SK-MEL-5 (cell line): ENCODE results near the gene SAE1. TPM values are rescaled to one million over a fixed set of nuclear protein-coding genes. Genes with fewer than 3 reads are reported as not detected.
"Not testable (repeated sequence)": the region's sequence is repeated elsewhere in the genome, so short reads cannot be mapped to it uniquely, and the experiment has no call there.

Experiments used
- DNase-seq: peaks from one replicate; pipeline ENCODE4 v3.0.0-alpha.2; 2016; ENCODE audit warnings: low read depth, low spot score
- in situ Hi-C: cut with HindIII; loops from 2 replicates; pipeline ENCODE4 v1.10.0; 2016; ENCODE audit warnings: low sequenced_read_pairs, high pct_unique_total_duplicates, low pct_unique_long_range_greater_than_20kb
- total RNA-seq: library from RNA; depleted of rRNA; stranded (reverse); fragments of >200 nt; shearing (Covaris generic); gene quantifications from 2 replicates; pipeline ENCODE4 v1.2.3, GENCODE V29; 2014

The SAE1 gene
- total RNA-seq, 1 experiment from 2014 or later: 154 TPM

- DNase-seq: no peak
- in situ Hi-C loops: no loop called here
Observed at GRCh38 chr19:47120470-47121067, 10.1 kb upstream of the SAE1 start.

- DNase-seq: no peak
- in situ Hi-C loops: no loop called here
Observed at GRCh38 chr19:47122359-47123335, 8.0 kb upstream of the SAE1 start.

DNA sequence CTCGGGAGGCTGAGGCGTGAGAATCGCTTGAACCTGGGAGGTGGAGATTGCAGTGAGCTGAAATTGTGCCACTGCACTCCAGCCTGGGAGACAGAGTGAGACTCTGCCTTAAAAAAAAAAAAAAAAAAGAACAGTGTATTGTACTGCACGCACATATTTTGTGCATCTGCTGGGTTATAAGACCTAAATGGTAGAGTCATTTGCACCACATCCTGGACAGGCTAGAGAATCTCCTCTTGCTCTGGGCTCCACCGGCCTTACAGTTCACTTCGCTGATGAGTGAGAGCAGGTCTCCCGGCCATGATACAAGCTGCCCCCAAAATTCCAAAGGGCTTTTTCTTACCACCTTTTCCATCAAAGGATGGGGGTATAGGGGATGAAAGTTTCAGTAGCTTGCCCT, 7.2 kb upstream of the SAE1 start:
- in situ Hi-C loops: no loop called here

GRCh38 chr19:47124937-47125668, 5.5 kb upstream of the SAE1 start:
- in situ Hi-C loops: no loop called here
- peak; percentile 84 for DNase-seq

More for the DNA sequence above, 7.2 kb upstream of the SAE1 start:
- DNase-seq: no peak

DNA sequence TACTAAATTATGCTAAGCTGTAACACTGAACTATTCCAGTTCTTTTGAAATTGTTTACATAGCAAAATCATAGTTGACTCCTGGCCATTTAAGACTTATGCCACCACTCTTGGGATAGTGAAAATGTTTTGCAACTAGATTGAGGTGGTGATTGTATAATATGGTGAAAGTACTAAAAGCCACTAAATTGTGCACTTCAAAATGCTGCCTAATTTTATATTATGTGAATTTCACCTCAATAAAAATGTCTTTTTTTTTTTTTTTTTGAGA, 5.0 kb upstream of the SAE1 start:
- DNase-seq: no peak
- in situ Hi-C loops: no loop called here

DNA sequence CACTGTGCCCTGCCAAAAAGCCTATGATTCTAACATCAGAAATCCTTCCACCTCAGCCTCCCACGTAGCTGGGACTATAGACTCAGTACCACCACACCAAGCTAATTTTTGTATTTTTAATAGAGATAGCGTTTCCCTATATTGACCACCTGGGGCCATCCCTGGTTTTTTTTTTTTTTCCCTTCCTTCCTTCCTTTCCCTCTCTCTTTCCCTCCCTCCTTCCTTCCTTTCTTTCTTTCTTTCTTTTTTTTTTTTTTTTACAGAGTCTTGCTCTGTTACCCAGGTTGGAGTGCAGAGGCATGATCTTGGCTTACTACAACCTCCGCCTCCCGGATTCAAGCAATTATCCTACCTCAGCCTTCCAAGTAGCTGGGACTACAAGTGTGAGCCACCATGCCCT, 1.1 kb upstream of the SAE1 start:
- in situ Hi-C loops: no loop called here
- DNase-seq: no peak

DNA sequence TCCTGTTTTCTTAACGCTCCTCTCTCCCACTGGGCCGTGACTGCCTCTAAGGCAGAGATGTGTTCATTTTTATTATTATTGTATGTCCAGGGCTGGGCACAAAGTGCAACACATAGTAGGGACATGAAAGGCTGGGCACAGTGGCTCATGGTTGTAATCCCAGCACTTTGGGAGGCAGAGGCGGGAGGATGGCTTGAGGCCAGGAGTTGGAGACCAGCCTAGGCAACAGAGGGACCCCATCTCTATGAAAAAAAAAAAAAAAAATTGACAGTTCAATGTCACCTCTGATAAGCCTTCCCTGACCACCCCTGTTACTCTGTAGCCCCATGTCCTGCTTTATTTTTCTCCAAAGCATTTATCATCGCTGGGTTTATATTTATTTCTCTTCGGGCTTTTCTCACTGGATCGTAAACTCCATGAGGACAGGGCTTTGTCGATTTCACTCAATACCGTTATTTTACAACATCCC, 481 bp upstream of the SAE1 start:
- in situ Hi-C loops: no loop called here
- DNase-seq: no peak

DNA sequence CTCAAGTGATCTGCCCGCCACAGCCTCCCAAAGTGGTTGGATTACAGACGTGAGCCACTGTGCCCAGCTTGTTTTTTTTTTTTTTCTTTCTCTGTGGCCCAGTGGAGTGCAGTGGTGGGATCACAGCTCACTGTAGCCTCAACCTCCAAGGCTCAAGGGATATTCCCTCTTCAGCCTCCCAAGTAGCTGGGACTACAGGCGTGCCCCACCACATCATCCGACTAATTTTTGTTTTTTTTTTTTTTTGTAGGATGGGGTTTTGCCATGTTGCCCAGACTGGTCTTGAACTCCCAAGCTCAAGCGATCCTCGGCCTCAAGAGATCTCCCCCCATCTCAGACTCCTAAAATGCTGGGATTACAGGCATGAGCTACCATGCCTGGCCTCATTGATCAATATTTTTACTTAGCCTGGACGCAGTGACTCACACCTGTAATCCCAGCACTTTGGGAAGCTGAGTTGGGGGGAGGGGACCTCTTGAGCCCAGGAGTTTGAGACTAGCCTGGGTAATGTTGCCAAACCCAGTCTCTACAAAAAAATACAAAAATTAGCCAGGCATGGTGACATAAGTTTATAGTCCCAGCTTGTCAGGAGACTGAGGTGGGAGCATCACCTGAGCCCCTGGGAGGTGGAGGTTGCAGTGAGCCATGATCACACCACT, 1.7 kb downstream of the SAE1 start:
- in situ Hi-C loops: no loop called here
- DNase-seq: no peak

DNA sequence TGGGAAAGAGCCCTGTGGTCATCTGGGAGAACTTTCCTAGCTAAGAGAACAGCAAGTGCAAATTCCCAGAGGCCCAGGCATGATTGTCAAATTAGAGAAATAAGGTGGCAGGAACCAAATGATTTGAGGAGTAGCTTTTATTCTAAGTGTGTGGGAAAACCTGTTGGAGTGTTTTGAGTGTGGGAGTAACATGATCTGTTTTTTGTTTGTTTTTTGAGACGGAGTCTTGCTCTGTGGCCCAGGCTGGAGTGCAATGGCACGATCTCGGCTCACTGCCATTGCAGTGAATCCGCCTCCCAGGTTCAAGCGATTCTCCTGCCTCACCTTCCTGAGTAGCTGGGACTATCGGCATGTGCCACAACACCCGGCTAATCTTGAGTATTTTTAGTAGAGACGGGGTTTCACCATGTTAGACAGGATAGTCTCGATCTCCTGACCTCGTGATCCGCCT, 2.4 kb downstream of the SAE1 start:
- in situ Hi-C loops: no loop called here
- DNase-seq: no peak

DNA sequence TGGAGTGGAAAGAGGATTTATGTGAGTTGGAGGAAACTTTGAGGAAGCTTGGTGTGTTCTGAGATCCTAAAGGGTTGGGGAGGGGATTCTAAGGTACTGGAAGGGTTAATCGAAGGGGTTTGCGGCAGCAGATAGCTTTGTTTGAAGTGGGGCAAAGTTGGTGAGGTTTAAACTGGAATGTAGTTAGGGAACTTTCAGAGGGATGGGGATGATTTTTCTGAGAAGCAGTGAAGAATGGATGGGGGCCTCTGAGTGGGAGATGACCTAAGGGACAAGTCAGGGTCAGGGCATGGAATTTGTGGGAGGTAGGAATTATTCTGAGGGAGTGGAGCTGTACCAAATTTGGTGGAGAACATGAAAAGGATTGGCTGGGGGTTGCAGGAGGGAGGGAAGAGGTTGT, 3.9 kb downstream of the SAE1 start:
- no peak for DNase-seq
- in situ Hi-C loops: no loop called here

- DNase-seq: no peak
- in situ Hi-C loops: no loop called here
Observed at GRCh38 chr19:47135156-47135555, 4.5 kb downstream of the SAE1 start.

- in situ Hi-C loops, DNase-seq: not testable (repeated sequence)
Observed at GRCh38 chr19:47141252-47141651, 10.6 kb downstream of the SAE1 start.

- no peak for DNase-seq
- in situ Hi-C loops: no loop called here
Observed at GRCh38 chr19:47141695-47142094, 11.1 kb downstream of the SAE1 start.

- in situ Hi-C loops: no loop called here
- no peak for DNase-seq
Observed at GRCh38 chr19:47142779-47143178, 12.1 kb downstream of the SAE1 start.

GRCh38 chr19:47143322-47144073, 12.9 kb downstream of the SAE1 start:
- in situ Hi-C loops: no loop called here
- DNase-seq: no peak

GRCh38 chr19:47144630-47145029, 14.0 kb downstream of the SAE1 start:
- in situ Hi-C loops: no loop called here
- no peak for DNase-seq
